Amygdala (tissue), 56 donors: ENCODE data around the gene FOXO4.

Source experiments
- DNase-seq, 56 donors: peaks; one replicate each; lab custom pipeline; 2025; lab: John Stamatoyannopoulos, UW

The FOXO4 gene

GRCh38 chrX:71128915-71129765 lies 33.5 kb downstream of the FOXO4 start:
- peak in 49 of 56 donors; percentile 0 to 72 (median 22) for DNase-seq

DNA sequence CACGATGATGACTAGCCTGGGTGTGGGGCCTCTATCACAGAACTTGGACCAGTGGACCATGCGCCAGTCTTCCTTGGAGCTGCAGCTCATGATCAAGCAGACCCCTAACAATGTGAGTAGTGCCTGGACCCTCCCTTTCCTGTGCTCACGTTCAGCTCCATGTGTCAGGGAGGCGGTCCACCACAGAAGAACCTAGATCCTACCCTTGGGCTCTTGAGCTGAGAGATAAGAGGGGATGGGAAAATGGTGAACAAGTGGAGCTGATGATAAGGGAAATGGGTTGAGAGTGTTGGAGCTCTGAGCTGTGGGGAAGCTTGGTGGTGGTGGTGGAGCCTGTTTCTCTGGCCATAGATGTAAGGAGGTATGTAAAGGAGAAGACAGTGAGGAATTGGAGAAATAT lies 35.9 kb downstream of the FOXO4 start:
- DNase-seq: no peak

DNA sequence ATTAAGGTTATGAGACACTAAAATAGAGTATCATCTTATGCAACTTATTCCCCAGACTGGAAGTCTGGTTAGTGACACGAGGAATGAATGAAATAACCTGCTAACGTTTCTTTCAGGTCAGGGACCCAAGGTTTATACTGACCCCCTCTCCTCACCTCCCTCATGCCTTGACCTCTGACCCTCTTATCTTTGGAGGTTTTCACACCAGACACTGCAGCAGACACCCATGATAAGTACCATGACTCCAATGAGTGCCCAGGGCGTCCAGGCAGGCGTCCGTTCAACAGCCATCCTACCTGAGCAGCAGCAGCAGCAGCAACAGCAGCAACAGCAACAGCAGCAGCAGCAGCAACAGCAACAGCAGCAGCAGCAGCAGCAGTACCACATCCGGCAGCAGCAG lies 44.8 kb downstream of the FOXO4 start:
- no peak for DNase-seq

DNA sequence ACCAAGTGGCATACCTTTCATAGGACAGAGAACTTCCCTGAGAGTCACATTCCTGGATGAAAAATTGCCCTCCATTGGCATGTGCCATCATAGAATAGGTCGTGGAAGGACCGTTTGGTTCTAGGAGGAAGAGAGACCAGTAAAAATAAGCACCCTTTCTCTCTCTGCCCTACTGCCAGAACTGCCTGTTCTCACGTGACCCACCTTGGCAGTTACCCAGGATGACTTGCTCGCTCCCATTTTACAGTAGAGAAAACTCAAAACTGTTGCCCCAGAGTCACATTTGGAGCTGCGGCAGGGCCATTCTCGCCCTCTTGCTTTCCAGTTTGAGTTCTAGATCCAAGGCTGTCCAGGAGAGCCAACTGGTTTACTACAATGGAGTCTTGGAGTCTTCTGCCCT lies 47.9 kb downstream of the FOXO4 start:
- DNase-seq: peak in 37 of 56 donors; percentile 1 to 71 (median 17)

DNA sequence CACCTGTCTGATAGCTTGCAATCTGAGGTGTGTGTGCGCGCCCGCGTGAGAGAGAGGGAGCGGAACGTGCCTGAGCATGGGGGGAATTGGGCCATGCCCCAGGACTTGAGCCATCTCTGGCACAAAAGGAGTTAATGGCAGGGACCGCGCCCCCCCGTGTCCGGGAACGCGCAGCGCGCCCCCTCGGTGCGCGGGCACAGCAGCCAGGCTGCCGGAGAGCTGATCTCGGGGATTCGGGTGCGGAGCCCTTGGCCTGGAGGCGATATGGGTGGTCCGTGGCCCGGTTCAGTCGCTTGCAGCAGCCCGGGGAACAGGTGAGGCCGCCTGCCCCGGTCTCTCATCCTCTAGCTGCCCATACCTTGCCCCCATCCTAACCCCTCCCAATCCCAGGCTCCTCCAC lies 49.0 kb downstream of the FOXO4 start, which contains the start of gene NLGN3:
TSS of gene NLGN3 (plus strand) at position 191 of the 400 bp plus-strand sequence. CDS start 2,909 bp downstream, outside the sequence.
- peak in 47 of 56 donors; percentile 5 to 69 (median 22) for DNase-seq

GRCh38 chrX:71147496-71148277 lies 52.0 kb downstream of the FOXO4 start:
- peak in 16 of 56 donors; percentile 1 to 36 (median 15) for DNase-seq

- no peak for DNase-seq
These were observed 52.6 kb downstream of the FOXO4 start for GRCh38 chrX:71148278-71148663.

DNA sequence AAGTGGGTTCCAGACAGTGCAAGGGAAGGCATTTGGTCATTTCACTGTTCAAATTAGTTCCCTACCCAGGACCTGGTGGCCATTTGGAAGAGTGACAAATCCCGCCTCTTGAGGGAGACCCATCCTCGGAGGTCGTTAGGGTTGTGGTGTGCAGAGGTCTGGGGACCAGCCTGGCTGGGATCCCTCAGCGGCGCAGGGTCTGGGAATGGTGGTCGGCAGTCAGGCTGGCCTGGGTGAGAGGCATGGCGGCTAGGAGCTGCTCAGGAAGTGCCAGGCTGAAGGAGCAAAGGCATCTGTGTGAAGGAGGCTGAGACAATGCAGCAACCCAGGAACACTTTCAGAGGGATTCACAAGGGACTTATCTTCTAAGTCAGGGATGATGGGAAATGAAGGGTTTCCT lies 55.7 kb downstream of the FOXO4 start:
- DNase-seq: no peak
